B cell (primary cell): ENCODE data around the gene ZBTB40. TPM values are rescaled to one million over a fixed set of nuclear protein-coding genes. Genes with fewer than 3 reads are reported as not detected.

Source experiments
- ATAC-seq: fragments of 200-7000 bp; cut with Tn5 transposase; one replicate; pipeline ENCODE4 v1.10.0; 2021; ENCODE audit warnings: low read depth, mild to moderate bottlenecking, moderate number of reproducible peaks, moderate library complexity
- CTCF ChIA-PET: fragments of 350-600 bp; sonication (Branson Sonifier 250); formaldehyde crosslinking; loops from one replicate; lab custom pipeline; 2021; ENCODE audit warnings: antibody characterized with exemption, inconsistent platforms; lab: Charles Lee
- POLR2A ChIA-PET: fragments of 350-600 bp; sonication (Branson Sonifier 250); formaldehyde crosslinking; loops from one replicate; lab custom pipeline; 2021; ENCODE audit warnings: antibody characterized with exemption; lab: Charles Lee
- DNase-seq: peaks from one replicate; pipeline ENCODE4 v3.0.0; 2013
- H2AFZ ChIP-seq: 2 replicates; pipeline ENCODE4 v1.6.1; 2012; ENCODE audit warnings: mild to moderate bottlenecking, low read depth, low read length; ENCODE audit not compliant: insufficient read depth, poor library complexity, severe bottlenecking
- H3K27ac ChIP-seq, 2 donors: 1 replicate in 1 of 2; 2 replicates in 1 of 2; pipeline ENCODE4 v1.5.1; 2012 to 2013; ENCODE audit warnings: low read length in 2 of 2, mild to moderate bottlenecking in 2 of 2, moderate library complexity in 1 of 2
- H3K27me3 ChIP-seq, 4 experiments: fragments of 200-600 bp in 1 of 4; sonication (generic) in 1 of 4; replicated peaks in 1 of 4; 1 replicate in 2 of 4; 2 replicates in 2 of 4; pipeline versions ENCODE4 v1.6.1 to v1.7.0; 2013 to 2016; ENCODE audit warnings: low read length in 3 of 4, mild to moderate bottlenecking in 2 of 4, mixed read lengths in 1 of 4, moderate library complexity in 1 of 4; ENCODE audit not compliant: insufficient read depth in 4 of 4, control insufficient read depth in 3 of 4; ENCODE audit errors: control extremely low read depth in 1 of 4
- H3K36me3 ChIP-seq, 2 experiments: replicated peaks in 1 of 2; 1 replicate in 1 of 2; 2 replicates in 1 of 2; pipeline versions ENCODE4 v1.6.1 to v1.7.1; 2013; ENCODE audit warnings: low read length in 1 of 2; ENCODE audit not compliant: insufficient read depth in 2 of 2, control insufficient read depth in 1 of 2; ENCODE audit errors: control extremely low read depth in 1 of 2, extremely low read depth in 1 of 2
- H3K4me1 ChIP-seq, 2 donors: fragments of 200-600 bp in 1 of 2; sonication (generic) in 1 of 2; 1 replicate in 1 of 2; 2 replicates in 1 of 2; pipeline versions ENCODE4 v1.5.1 to v1.6.1; 2013 to 2017; ENCODE audit warnings: low read length in 2 of 2; ENCODE audit not compliant: control insufficient read depth in 2 of 2, insufficient read depth in 2 of 2
- H3K4me2 ChIP-seq: replicated peaks from 2 replicates; pipeline ENCODE3; 2012; ENCODE audit warnings: mild to moderate bottlenecking, low read depth, low read length; ENCODE audit not compliant: poor library complexity, severe bottlenecking
- H3K4me3 ChIP-seq, 5 experiments: fragments of 200-600 bp in 1 of 5; sonication (generic) in 1 of 5; 1 replicate in 3 of 5; 2 replicates in 2 of 5; pipeline versions ENCODE4 v1.5.1 to v1.7.0; 2011 to 2016; ENCODE audit warnings: low read length in 4 of 5, mild to moderate bottlenecking in 4 of 5, low read depth in 2 of 5, control low read depth in 1 of 5, moderate library complexity in 1 of 5; ENCODE audit not compliant: insufficient read depth in 1 of 5; ENCODE audit errors: control extremely low read depth in 1 of 5, extremely low read depth in 1 of 5
- H3K79me2 ChIP-seq: fragments of 200-600 bp; sonication (generic); one replicate; pipeline ENCODE4 v1.6.0; 2016; ENCODE audit warnings: low read length; ENCODE audit not compliant: control insufficient read depth, insufficient read depth
- H3K9ac ChIP-seq: fragments of 200-600 bp; sonication (generic); 2 replicates; pipeline ENCODE4 v1.6.1; 2017; ENCODE audit warnings: mild to moderate bottlenecking, low read length, moderate library complexity
- H3K9me3 ChIP-seq, 3 donors: one replicate each; pipeline versions ENCODE4 v1.6.1 to v1.7.1; 2013; ENCODE audit warnings: low read length in 2 of 3; ENCODE audit not compliant: control insufficient read depth in 2 of 3, insufficient read depth in 1 of 3; ENCODE audit errors: control extremely low read depth in 1 of 3
- H4K20me1 ChIP-seq: 2 replicates; pipeline ENCODE4 v1.6.0; 2012; ENCODE audit warnings: mild to moderate bottlenecking, low read length; ENCODE audit not compliant: insufficient read depth, control insufficient read depth, poor library complexity, severe bottlenecking
- H3K27ac Mint-ChIP-seq: one replicate; pipeline ENCODE4 v1.8.0; 2021; ENCODE audit warnings: mixed read lengths
- H3K27me3 Mint-ChIP-seq: one replicate; pipeline ENCODE4 v1.8.0; 2021; ENCODE audit warnings: mixed read lengths
- H3K4me1 Mint-ChIP-seq: one replicate; pipeline ENCODE4 v1.8.0; 2021; ENCODE audit warnings: mixed read lengths
- H3K4me3 Mint-ChIP-seq: one replicate; pipeline ENCODE4 v1.8.0; 2021; ENCODE audit warnings: mixed read lengths
- H3K9me3 Mint-ChIP-seq: one replicate; pipeline ENCODE4 v1.8.0; 2022; ENCODE audit warnings: mixed read lengths; ENCODE audit not compliant: insufficient read depth
- CTCF ChIP-seq: fragments of 200-600 bp; IDR thresholded peaks from one replicate; pipeline ENCODE4 v1.8.0; 2022; ENCODE audit warnings: antibody characterized with exemption, mild to moderate bottlenecking
- EZH2 ChIP-seq: IDR thresholded peaks from 2 replicates; pipeline ENCODE4 v1.6.1; 2012; ENCODE audit warnings: borderline replicate concordance, low read depth, mild to moderate bottlenecking, moderate library complexity, low read length; ENCODE audit not compliant: insufficient read depth, poor library complexity, severe bottlenecking
- WGBS: methylation state at CpG from one replicate; pipeline ENCODE4 v1.1.5; 2013; ENCODE audit warnings: missing lambda C conversion rate; ENCODE audit not compliant: insufficient coverage; 5-methylcytosine and 5-hydroxymethylcytosine counted together
- intact Hi-C: fragments of 100-400 bp; cut with micrococcal nuclease; formaldehyde crosslinking; loops from one replicate; pipeline ENCODE4 v1.10.0; 2022
- polyA plus RNA-seq: library from polyadenylated mRNA; depleted of rRNA; stranded (reverse); fragments of >200 nt; gene quantifications from 2 replicates; pipeline ENCODE4 v1.2.3, GENCODE V29; 2012
- total RNA-seq, 2 donors: library from RNA; stranded (reverse); fragments of 120-200 nt in 1 of 2; gene quantifications; 1 replicate in 1 of 2; 2 replicates in 1 of 2; pipeline versions ENCODE4 v1.2.3 to v1.2.4, GENCODE V29; 2013 to 2022

ZBTB40 gene
- total and polyA plus RNA-seq, 2 donors (not counting 1 experiment from before 2014, with no cell fraction given), result 30.9 to 51.9 TPM

DNA sequence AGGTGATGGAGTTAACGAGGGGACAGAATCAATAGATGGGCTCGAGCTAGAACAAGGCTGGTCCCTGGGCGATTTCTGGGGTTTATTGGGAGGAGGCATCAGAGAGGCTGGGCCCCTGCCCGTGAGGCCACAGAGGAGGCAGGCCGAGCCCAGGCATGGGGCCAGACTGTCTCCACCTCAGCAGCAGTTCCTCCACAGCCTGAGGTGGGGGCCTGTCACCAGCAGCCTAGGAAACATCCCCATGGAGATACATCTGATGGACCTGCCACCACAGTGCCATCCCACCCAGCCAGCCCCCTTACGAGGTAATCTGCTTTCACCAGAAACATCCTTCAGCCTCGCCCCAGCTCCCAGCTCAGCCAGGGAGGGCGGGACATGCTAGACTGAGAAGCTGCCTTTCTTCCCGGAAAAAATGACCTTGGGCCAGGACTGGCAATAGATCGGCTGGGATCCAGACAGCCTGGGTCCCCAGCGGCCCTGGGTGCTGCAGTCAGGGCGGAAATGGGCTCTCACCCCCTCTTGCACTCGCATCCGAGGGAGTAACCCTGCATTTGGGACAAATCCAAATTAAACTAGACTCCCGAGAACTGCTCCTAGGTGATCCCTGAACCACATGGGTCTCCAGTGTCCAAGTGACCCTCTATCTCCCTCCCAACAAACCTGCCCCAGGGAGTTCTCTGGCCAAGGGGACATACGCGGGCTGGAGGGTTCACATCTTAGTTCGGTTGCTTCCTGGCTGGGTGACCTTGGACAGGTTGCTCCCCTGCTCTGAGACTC lies 101.6 kb downstream of the ZBTB40 start:
- Histone ChIP-seq H3K27ac (no peak overlapping the region), H3K4me2 (no peak overlapping the region), H3K4me3 (no peak overlapping the region), H2AFZ (no peak overlapping the region), H3K4me1 (no peaks in the 10 kb centered on the region), H3K27me3 (peaks cover 0 to 32% (median 0%) of the 10 kb centered on the region in 4 experiments), H3K9me3 (no peaks in the 10 kb centered on the region), H3K79me2 (no peaks in the 10 kb centered on the region), H3K36me3 (no peaks in the 10 kb centered on the region), H3K9ac (no peak overlapping the region), H4K20me1 (no peaks in the 10 kb centered on the region)
- 76% methylated on average over 17 of the region's 18 CpGs for WGBS
- POLR2A ChIA-PET, result no interaction called here
- H3K27me3 Mint-ChIP-seq, result peaks cover 54% of the 10 kb centered on the region
- H3K4me1 Mint-ChIP-seq, result no peaks in the 10 kb centered on the region
- no peak for ATAC-seq
- TF ChIP-seq EZH2 (no peak), CTCF (no peak)
- no peak overlapping the region for H3K4me3 Mint-ChIP-seq
- intact Hi-C loops, result no loop called here
- H3K27ac Mint-ChIP-seq, result no peak overlapping the region
- DNase-seq, result no peak
- CTCF ChIA-PET, result no interaction called here
- H3K9me3 Mint-ChIP-seq, result no peaks in the 10 kb centered on the region

- CTCF ChIA-PET, result no interaction called here
- DNase-seq (no peak), ATAC-seq (no peak)
- H4K20me1 ChIP-seq, result no peaks in the 10 kb centered on the region
- Mint-ChIP-seq H3K27ac (no peak overlapping the region), H3K4me1 (no peaks in the 10 kb centered on the region), H3K27me3 (peaks cover 52% of the 10 kb centered on the region), H3K4me3 (no peak overlapping the region), H3K9me3 (no peaks in the 10 kb centered on the region)
- H2AFZ ChIP-seq, result no peak overlapping the region
- H3K4me3 ChIP-seq, result no peak overlapping the region
- H3K4me1 ChIP-seq, result no peaks in the 10 kb centered on the region
- H3K9me3 ChIP-seq, result no peaks in the 10 kb centered on the region
- POLR2A ChIA-PET, result no interaction called here
- no peaks in the 10 kb centered on the region for H3K36me3 ChIP-seq
- H3K27me3 ChIP-seq, result peaks cover 0 to 34% (median 0%) of the 10 kb centered on the region in 4 experiments
- 68% methylated on average over 7 of the region's 8 CpGs for WGBS
- H3K79me2 ChIP-seq, result no peaks in the 10 kb centered on the region
- TF ChIP-seq EZH2 (no peak), CTCF (no peak)
- no peak overlapping the region for H3K4me2 ChIP-seq
- intact Hi-C loops, result no loop called here
- H3K27ac ChIP-seq, result no peak overlapping the region
- H3K9ac ChIP-seq, result no peak overlapping the region
Observed at GRCh38 chr1:22553991-22554522, 102.4 kb downstream of the ZBTB40 start.
